Measurements from ENCODE around the gene KCNMA1.

KCNMA1 gene

GRCh38 chr10:77176232-77176631 lies 461.4 kb downstream of the KCNMA1 start:
- H3K27ac ChIP-seq (ENCODE audit: low read length): no peak overlapping the region
- H3K4me1 ChIP-seq (ENCODE audit: control insufficient read depth, low read depth, low read length): no peaks in the 10 kb centered on the region
- H3K4me3 ChIP-seq (ENCODE audit: low read length): no peak overlapping the region
- H3K9me3 ChIP-seq (ENCODE audit: control insufficient read depth, low read depth, low read length): no peaks in the 10 kb centered on the region
- H3K36me3 ChIP-seq (ENCODE audit: control insufficient read depth, low read depth, low read length): no peaks in the 10 kb centered on the region
- H3K9ac ChIP-seq (ENCODE audit: low read length): no peak overlapping the region
- H3K27me3 ChIP-seq (ENCODE audit: control insufficient read depth, insufficient read depth, low read length): no peaks in the 10 kb centered on the region

GRCh38 chr10:77175631-77176222 lies 461.9 kb downstream of the KCNMA1 start:
- Histone ChIP-seq H3K4me1 (ENCODE audit: control insufficient read depth, low read depth, low read length) (no peaks in the 10 kb centered on the region), H3K27ac (ENCODE audit: low read length) (no peak overlapping the region), H3K9me3 (ENCODE audit: control insufficient read depth, low read depth, low read length) (no peaks in the 10 kb centered on the region), H3K4me3 (ENCODE audit: low read length) (no peak overlapping the region), H3K27me3 (ENCODE audit: control insufficient read depth, insufficient read depth, low read length) (no peaks in the 10 kb centered on the region), H3K36me3 (ENCODE audit: control insufficient read depth, low read depth, low read length) (no peaks in the 10 kb centered on the region), H3K9ac (ENCODE audit: low read length) (no peak overlapping the region)

- Histone ChIP-seq H3K4me1 (ENCODE audit: control insufficient read depth, low read depth, low read length) (no peaks in the 10 kb centered on the region), H3K27me3 (ENCODE audit: control insufficient read depth, insufficient read depth, low read length) (no peaks in the 10 kb centered on the region), H3K27ac (ENCODE audit: low read length) (no peak overlapping the region), H3K9me3 (ENCODE audit: control insufficient read depth, low read depth, low read length) (no peaks in the 10 kb centered on the region), H3K4me3 (ENCODE audit: low read length) (no peak overlapping the region), H3K9ac (ENCODE audit: low read length) (no peak overlapping the region), H3K36me3 (ENCODE audit: control insufficient read depth, low read depth, low read length) (no peaks in the 10 kb centered on the region)
Observed at GRCh38 chr10:77173615-77174461, 463.8 kb downstream of the KCNMA1 start.

- Histone ChIP-seq H3K4me3 (ENCODE audit: low read length) (no peak overlapping the region), H3K4me1 (ENCODE audit: control insufficient read depth, low read depth, low read length) (no peaks in the 10 kb centered on the region), H3K36me3 (ENCODE audit: control insufficient read depth, low read depth, low read length) (no peaks in the 10 kb centered on the region), H3K9ac (ENCODE audit: low read length) (no peak overlapping the region), H3K27ac (ENCODE audit: low read length) (no peak overlapping the region), H3K27me3 (ENCODE audit: control insufficient read depth, insufficient read depth, low read length) (no peaks in the 10 kb centered on the region), H3K9me3 (ENCODE audit: control insufficient read depth, low read depth, low read length) (no peaks in the 10 kb centered on the region)
Observed at GRCh38 chr10:77172086-77172485, 465.5 kb downstream of the KCNMA1 start.

- H3K9me3 ChIP-seq (ENCODE audit: control insufficient read depth, low read depth, low read length): no peaks in the 10 kb centered on the region
- H3K27me3 ChIP-seq (ENCODE audit: control insufficient read depth, insufficient read depth, low read length): no peaks in the 10 kb centered on the region
- H3K4me1 ChIP-seq (ENCODE audit: control insufficient read depth, low read depth, low read length): no peaks in the 10 kb centered on the region
- H3K36me3 ChIP-seq (ENCODE audit: control insufficient read depth, low read depth, low read length): no peaks in the 10 kb centered on the region
- no peak overlapping the region for H3K4me3 ChIP-seq (ENCODE audit: low read length)
- no peak overlapping the region for H3K9ac ChIP-seq (ENCODE audit: low read length)
- no peak overlapping the region for H3K27ac ChIP-seq (ENCODE audit: low read length)
Observed at GRCh38 chr10:77168861-77169260, 468.7 kb downstream of the KCNMA1 start.

- H3K27ac ChIP-seq (ENCODE audit: low read length): no peak overlapping the region
- H3K9ac ChIP-seq (ENCODE audit: low read length): no peak overlapping the region
- no peaks in the 10 kb centered on the region for H3K36me3 ChIP-seq (ENCODE audit: control insufficient read depth, low read depth, low read length)
- no peaks in the 10 kb centered on the region for H3K4me1 ChIP-seq (ENCODE audit: control insufficient read depth, low read depth, low read length)
- no peaks in the 10 kb centered on the region for H3K27me3 ChIP-seq (ENCODE audit: control insufficient read depth, insufficient read depth, low read length)
- H3K4me3 ChIP-seq (ENCODE audit: low read length): no peak overlapping the region
- no peaks in the 10 kb centered on the region for H3K9me3 ChIP-seq (ENCODE audit: control insufficient read depth, low read depth, low read length)
Observed at GRCh38 chr10:77168161-77168560, 469.4 kb downstream of the KCNMA1 start.

GRCh38 chr10:77165445-77166208 lies 472.0 kb downstream of the KCNMA1 start:
- Histone ChIP-seq H3K27ac (ENCODE audit: low read length) (no peak overlapping the region), H3K4me1 (ENCODE audit: control insufficient read depth, low read depth, low read length) (no peaks in the 10 kb centered on the region), H3K27me3 (ENCODE audit: control insufficient read depth, insufficient read depth, low read length) (no peaks in the 10 kb centered on the region), H3K36me3 (ENCODE audit: control insufficient read depth, low read depth, low read length) (no peaks in the 10 kb centered on the region), H3K9me3 (ENCODE audit: control insufficient read depth, low read depth, low read length) (no peaks in the 10 kb centered on the region), H3K4me3 (ENCODE audit: low read length) (no peak overlapping the region), H3K9ac (ENCODE audit: low read length) (no peak overlapping the region)

GRCh38 chr10:77164616-77165311 lies 472.8 kb downstream of the KCNMA1 start:
- Histone ChIP-seq H3K36me3 (ENCODE audit: control insufficient read depth, low read depth, low read length) (no peaks in the 10 kb centered on the region), H3K4me3 (ENCODE audit: low read length) (no peak overlapping the region), H3K9ac (ENCODE audit: low read length) (no peak overlapping the region), H3K27ac (ENCODE audit: low read length) (no peak overlapping the region), H3K4me1 (ENCODE audit: control insufficient read depth, low read depth, low read length) (no peaks in the 10 kb centered on the region), H3K27me3 (ENCODE audit: control insufficient read depth, insufficient read depth, low read length) (no peaks in the 10 kb centered on the region), H3K9me3 (ENCODE audit: control insufficient read depth, low read depth, low read length) (no peaks in the 10 kb centered on the region)

GRCh38 chr10:77163670-77164348 lies 473.8 kb downstream of the KCNMA1 start:
- Histone ChIP-seq H3K9me3 (ENCODE audit: control insufficient read depth, low read depth, low read length) (no peaks in the 10 kb centered on the region), H3K27me3 (ENCODE audit: control insufficient read depth, insufficient read depth, low read length) (no peaks in the 10 kb centered on the region), H3K9ac (ENCODE audit: low read length) (no peak overlapping the region), H3K4me1 (ENCODE audit: control insufficient read depth, low read depth, low read length) (no peaks in the 10 kb centered on the region), H3K27ac (ENCODE audit: low read length) (no peak overlapping the region), H3K36me3 (ENCODE audit: control insufficient read depth, low read depth, low read length) (no peaks in the 10 kb centered on the region), H3K4me3 (ENCODE audit: low read length) (no peak overlapping the region)

GRCh38 chr10:77162697-77163096 lies 474.9 kb downstream of the KCNMA1 start:
- H3K4me3 ChIP-seq (ENCODE audit: low read length): no peak overlapping the region
- H3K9me3 ChIP-seq (ENCODE audit: control insufficient read depth, low read depth, low read length): no peaks in the 10 kb centered on the region
- no peak overlapping the region for H3K9ac ChIP-seq (ENCODE audit: low read length)
- no peak overlapping the region for H3K27ac ChIP-seq (ENCODE audit: low read length)
- no peaks in the 10 kb centered on the region for H3K36me3 ChIP-seq (ENCODE audit: control insufficient read depth, low read depth, low read length)
- no peaks in the 10 kb centered on the region for H3K4me1 ChIP-seq (ENCODE audit: control insufficient read depth, low read depth, low read length)
- no peaks in the 10 kb centered on the region for H3K27me3 ChIP-seq (ENCODE audit: control insufficient read depth, insufficient read depth, low read length)

- Histone ChIP-seq H3K4me1 (ENCODE audit: control insufficient read depth, low read depth, low read length) (no peaks in the 10 kb centered on the region), H3K27me3 (ENCODE audit: control insufficient read depth, insufficient read depth, low read length) (no peaks in the 10 kb centered on the region), H3K27ac (ENCODE audit: low read length) (no peak overlapping the region), H3K9me3 (ENCODE audit: control insufficient read depth, low read depth, low read length) (no peaks in the 10 kb centered on the region), H3K9ac (ENCODE audit: low read length) (no peak overlapping the region), H3K4me3 (ENCODE audit: low read length) (no peak overlapping the region), H3K36me3 (ENCODE audit: control insufficient read depth, low read depth, low read length) (no peaks in the 10 kb centered on the region)
Observed at GRCh38 chr10:77160679-77161078, 476.9 kb downstream of the KCNMA1 start.

All from iPS-18a (cell line).